GM12874 (cell line): Measurements from ENCODE around the gene STPG1.

Experiments
- TF ChIP-seq, protein P1 (sequence below): IDR thresholded peaks from 2 replicates; pipeline ENCODE4 v1.5.1; 2011; ENCODE audit warnings: low read depth, mild to moderate bottlenecking, control low read depth, low read length, moderate library complexity; ENCODE audit not compliant: insufficient read depth

The STPG1 gene

DNA sequence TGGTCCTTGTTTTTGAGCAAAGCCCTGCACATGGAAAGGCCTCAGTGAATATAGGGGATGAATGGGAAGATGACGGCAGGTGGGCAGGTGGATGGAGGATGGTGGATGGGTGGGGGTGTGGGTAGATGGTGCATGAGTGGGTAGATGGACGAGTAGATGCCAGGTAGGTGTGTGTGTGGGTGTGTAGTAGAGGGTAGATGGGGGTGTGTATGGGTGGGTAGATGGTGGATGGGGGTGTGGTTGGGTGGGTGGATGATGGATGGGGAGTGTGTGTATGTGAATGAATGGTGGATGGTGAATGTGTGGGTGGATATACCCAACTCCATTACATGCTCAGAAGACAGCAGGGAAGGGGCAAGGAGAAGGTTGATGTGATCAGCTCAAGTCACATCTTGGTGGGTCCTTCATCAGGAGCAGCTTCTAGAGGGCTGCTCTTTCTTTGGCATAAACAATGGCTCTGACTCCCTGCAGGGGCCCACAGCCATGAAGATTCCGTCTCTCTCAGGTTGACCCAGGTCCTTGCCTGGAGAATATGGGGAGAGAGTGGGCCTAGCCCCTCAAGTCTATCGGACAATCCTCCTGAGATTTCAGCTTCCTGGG lies 60.2 kb downstream of the STPG1 start:
- TF ChIP-seq, protein P1, sequence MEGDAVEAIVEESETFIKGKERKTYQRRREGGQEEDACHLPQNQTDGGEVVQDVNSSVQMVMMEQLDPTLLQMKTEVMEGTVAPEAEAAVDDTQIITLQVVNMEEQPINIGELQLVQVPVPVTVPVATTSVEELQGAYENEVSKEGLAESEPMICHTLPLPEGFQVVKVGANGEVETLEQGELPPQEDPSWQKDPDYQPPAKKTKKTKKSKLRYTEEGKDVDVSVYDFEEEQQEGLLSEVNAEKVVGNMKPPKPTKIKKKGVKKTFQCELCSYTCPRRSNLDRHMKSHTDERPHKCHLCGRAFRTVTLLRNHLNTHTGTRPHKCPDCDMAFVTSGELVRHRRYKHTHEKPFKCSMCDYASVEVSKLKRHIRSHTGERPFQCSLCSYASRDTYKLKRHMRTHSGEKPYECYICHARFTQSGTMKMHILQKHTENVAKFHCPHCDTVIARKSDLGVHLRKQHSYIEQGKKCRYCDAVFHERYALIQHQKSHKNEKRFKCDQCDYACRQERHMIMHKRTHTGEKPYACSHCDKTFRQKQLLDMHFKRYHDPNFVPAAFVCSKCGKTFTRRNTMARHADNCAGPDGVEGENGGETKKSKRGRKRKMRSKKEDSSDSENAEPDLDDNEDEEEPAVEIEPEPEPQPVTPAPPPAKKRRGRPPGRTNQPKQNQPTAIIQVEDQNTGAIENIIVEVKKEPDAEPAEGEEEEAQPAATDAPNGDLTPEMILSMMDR: no peak

DNA sequence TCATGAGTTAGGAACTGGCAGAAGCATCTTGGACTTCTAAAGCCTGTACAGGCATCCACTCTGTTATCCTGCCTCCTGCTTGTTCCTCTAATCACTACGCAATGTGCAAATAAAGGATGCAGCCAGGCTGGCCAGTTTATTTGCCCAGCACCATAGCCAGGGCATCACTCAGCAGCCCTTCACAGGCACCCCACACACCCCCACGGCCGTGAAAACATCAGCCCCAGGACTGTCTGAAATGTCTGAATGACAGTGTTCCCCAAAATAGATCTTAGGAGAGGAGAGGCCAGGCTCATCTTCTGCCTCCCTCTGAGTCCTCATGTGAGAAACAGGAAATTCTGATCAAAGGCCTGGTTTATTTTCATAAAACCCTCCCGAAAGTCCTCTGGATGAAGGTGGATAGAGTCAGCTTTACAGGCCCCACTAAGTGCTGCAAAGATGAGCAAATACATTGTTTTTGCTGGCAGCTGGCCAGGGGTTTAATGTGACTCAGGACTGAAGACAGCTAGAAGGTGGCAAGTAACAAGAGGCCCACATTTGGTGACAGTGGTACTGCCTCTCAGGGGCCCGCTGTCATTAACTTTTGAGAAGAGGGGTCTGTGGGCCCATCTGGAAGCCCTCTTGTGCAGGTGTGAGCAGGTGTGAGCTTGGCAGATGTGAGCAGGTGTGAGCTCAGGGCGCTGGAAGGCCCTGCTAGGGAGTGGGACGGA lies 61.5 kb downstream of the STPG1 start:
- TF ChIP-seq, protein P1: no peak

DNA sequence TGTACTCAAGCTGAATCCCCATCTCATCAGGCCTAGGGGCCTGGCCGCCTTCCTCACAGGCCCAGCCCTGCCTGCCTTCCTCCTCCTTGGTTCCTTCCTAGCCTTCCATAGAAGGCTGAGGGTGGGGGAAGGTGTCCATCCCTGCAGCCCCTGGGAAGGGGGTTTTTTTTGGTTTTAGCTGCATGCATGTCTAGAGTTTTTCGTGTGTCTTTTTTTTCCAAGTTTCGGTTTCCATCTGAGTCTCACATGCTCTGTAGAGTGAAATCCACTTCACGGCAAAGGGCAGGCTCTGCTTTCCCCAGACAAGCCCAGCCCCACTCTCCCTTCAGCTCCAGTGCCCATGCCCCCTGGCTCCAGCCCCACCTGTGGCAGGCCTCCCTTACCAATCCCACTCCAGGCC lies 62.3 kb downstream of the STPG1 start:
- TF ChIP-seq, protein P1: no peak

DNA sequence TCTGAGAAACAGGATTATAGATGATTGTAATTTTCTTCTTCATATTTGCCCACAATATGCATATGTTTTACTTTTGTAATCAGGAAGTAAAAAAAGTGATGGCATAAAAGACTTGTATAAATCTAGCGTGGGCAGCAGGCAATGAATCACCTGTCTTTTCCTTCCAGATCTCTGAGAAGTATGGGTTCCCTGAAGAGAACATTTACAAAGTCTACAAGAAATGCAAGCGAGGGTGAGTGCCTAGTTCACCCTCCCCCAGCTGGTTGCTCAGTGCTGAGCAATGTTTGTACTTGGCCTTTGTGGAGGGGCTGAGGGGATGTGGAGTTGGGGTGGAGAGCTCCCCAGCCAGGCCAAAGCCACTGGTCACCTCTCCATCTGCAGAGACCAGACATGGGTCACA lies 63.7 kb downstream of the STPG1 start:
- TF ChIP-seq, protein P1: no peak

DNA sequence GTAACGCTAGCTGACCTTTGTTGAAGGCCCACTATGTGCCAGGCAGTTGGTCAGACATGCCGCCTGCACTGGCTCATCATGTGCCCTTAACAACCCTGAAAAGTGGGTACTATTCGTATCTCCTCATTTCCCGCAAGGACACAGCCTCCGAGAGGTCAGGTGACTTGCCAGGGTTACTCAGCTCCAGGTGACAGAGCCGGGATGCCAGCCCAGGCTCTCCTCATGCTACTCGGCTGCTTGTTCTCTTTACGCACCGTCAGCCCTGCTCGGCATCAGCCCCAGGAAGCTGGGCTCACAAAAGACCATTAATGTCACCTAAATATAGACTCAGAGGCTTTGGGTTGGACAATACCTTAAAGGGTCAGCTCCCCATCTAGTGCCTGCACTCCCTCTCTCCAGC lies 65.4 kb downstream of the STPG1 start:
- TF ChIP-seq, protein P1: no peak

DNA sequence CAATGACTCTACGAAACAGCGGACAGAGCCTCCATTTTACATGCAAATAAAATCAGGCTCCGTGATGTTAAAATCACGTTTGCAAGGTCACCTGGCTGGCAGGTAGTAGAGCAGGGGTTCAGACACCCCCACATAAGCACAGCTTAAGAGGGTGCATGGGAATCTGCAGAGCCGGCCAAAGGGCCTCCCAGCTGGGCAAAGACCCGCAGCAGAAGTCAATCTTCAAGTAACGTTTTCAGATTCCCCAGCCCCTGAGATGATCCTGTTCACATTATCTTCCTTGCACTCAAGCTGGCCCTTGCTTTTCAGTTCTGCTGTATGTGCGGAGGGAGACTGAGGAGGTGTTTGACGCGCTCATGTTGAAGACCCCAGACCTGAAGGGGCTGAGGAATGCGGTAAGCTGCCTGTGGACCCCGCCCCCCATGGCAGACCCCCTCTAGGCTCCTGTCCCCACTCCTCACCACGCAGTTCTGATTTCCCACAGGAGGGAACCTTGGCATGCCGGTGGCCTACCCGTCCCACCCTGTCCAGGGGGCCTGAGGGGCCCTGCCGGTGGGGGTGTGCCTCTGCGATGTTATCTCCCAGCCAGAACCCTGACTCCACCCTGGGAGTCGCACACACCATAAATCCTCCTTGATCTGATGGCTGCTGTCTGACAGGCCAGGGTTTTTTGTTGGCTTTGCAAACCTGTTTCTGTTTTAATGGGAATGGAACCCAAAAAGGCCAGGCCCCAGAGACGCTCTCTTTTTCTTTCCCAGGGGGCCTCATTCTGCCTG lies 66.2 kb downstream of the STPG1 start:
- TF ChIP-seq, protein P1: no peak

DNA sequence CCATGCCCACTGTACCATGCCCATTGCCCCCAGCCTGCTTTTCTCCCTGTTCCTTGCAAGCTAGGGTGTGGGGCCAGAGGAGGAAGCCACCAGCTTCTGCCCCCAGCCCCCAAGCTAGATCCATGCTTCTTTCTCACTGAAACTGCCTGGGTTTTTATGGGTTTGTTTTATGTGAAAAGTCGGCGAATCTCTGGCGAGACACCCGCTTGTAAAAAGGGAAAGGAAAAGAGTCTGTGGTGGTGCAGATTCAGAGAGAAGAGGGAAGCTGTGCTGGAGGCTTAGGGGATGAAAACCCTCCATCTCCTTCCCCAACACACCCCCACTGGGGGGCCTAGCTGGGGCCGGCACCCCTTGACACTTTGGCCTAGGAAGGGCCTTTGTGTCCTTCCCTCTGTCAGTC lies 68.2 kb downstream of the STPG1 start:
- TF ChIP-seq, protein P1: no peak
